Rectal smooth muscle tissue (tissue), 1 donor: ENCODE measurements around the gene SCN10A.

Experiments
- H3K27ac ChIP-seq: one replicate; pipeline ENCODE4 v1.7.0; 2013; ENCODE audit warnings: low read depth, low read length, inconsistent platforms
- H3K27me3 ChIP-seq: one replicate; pipeline ENCODE4 v1.7.0; 2013; ENCODE audit warnings: low read length; ENCODE audit not compliant: control insufficient read depth, insufficient read depth
- H3K36me3 ChIP-seq: one replicate; pipeline ENCODE4 v1.7.0; 2013; ENCODE audit warnings: low read length; ENCODE audit not compliant: control insufficient read depth, insufficient read depth
- H3K4me1 ChIP-seq: one replicate; pipeline ENCODE4 v1.7.0; 2013; ENCODE audit warnings: low read length; ENCODE audit not compliant: control insufficient read depth, insufficient read depth
- H3K4me3 ChIP-seq: one replicate; pipeline ENCODE4 v1.7.0; 2013; ENCODE audit warnings: low read length
- H3K9ac ChIP-seq: one replicate; pipeline ENCODE4 v1.7.0; 2013; ENCODE audit warnings: low read length

The SCN10A gene

DNA sequence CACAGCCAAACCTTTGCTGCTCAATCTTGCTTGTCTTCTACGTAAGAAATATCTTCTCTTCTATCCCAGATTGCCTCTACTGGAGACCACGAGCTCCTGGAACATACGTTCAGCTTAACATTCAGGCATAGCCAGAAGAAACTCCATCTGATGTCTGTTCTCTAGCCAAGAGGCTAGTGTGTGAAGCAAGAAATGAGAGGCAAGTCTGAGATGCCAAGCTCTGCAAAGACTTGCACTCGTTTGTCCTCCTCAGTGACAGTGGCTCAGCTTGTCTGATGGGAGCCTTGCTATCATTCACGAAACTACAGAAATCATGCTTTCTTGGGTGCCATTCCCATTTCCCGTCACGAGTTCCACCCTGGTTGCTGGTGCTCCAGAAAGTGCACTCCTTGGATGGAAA, at the start of gene SCN10A:
Gene SCN10A, minus strand, starts transcription at position 192 of the 400 bp plus-strand sequence. CDS start 22,207 bp downstream, outside the sequence.
- Histone ChIP-seq H3K4me1 (no peaks in the 10 kb centered on the region), H3K4me3 (no peak within 1 kb of the TSS), H3K36me3 (no peaks in the 10 kb centered on the region), H3K9ac (no peak within 1 kb of the TSS), H3K27me3 (no peaks in the 10 kb centered on the region), H3K27ac (no peak within 1 kb of the TSS)

DNA sequence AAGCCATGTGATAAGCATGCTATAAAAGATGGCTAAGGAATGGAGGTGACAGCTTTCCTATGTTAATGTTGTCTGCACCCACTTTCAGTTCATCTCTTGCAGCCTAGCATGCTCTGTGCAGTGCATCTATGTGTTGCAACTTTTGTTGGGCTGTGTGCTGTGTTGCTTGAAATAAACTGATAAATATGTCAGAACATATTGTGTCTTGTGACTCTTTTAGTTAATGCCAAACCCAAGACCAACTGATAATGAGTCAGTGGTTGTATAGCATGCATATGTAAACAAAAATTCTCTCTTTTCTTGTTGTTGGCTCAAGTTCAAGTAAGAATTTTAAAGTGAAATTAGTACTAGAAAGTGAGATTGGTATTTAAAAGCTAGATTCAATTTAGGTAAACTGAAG, 37.0 kb upstream of the SCN10A start:
- H3K4me1 ChIP-seq = no peaks in the 10 kb centered on the region
- no peaks in the 10 kb centered on the region for H3K36me3 ChIP-seq
- H3K27ac ChIP-seq = no peak overlapping the region
- H3K4me3 ChIP-seq = no peak overlapping the region
- H3K27me3 ChIP-seq = no peaks in the 10 kb centered on the region
- no peak overlapping the region for H3K9ac ChIP-seq

DNA sequence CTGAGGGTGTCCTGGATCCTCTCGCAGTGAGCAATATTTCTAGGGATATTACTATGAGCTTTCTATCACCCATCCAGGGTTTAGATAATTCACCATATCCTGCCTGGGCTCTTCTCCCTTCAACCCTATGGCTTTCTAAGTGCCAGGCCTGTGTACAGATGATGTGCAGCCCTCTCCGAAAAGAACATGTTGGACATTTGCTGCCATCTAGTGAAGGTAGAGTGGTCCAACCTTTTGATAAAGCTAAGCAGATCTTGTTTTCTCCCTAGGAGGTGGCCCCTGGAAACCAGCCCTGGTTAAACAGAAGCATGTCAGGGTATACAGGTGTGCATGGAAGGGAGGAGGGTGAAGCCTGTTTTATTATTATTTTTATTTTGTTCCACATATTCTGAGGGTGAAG, 27.9 kb upstream of the SCN10A start:
- Histone ChIP-seq H3K4me3 (no peak overlapping the region), H3K27ac (no peak overlapping the region), H3K27me3 (no peaks in the 10 kb centered on the region), H3K4me1 (no peaks in the 10 kb centered on the region), H3K36me3 (no peaks in the 10 kb centered on the region), H3K9ac (no peak overlapping the region)

- Histone ChIP-seq H3K27me3 (no peaks in the 10 kb centered on the region), H3K27ac (no peak overlapping the region), H3K4me1 (no peaks in the 10 kb centered on the region)
Observed at GRCh38 chr3:38842266-38842965, 26.4 kb upstream of the SCN10A start.

GRCh38 chr3:38840987-38841386, 25.0 kb upstream of the SCN10A start:
- Histone ChIP-seq H3K4me1 (no peaks in the 10 kb centered on the region), H3K9ac (no peak overlapping the region), H3K27ac (no peak overlapping the region), H3K36me3 (no peaks in the 10 kb centered on the region), H3K4me3 (no peak overlapping the region), H3K27me3 (no peaks in the 10 kb centered on the region)

More at GRCh38 chr3:38842266-38842965, 26.4 kb upstream of the SCN10A start:
- H3K9ac ChIP-seq = no peak overlapping the region
- H3K36me3 ChIP-seq = no peaks in the 10 kb centered on the region
- H3K4me3 ChIP-seq = no peak overlapping the region

GRCh38 chr3:38837358-38837757, 21.3 kb upstream of the SCN10A start:
- H3K27ac ChIP-seq = no peak overlapping the region
- no peak overlapping the region for H3K9ac ChIP-seq
- no peaks in the 10 kb centered on the region for H3K36me3 ChIP-seq
- no peak overlapping the region for H3K4me3 ChIP-seq
- no peaks in the 10 kb centered on the region for H3K4me1 ChIP-seq
- no peaks in the 10 kb centered on the region for H3K27me3 ChIP-seq

GRCh38 chr3:38836561-38836960, 20.5 kb upstream of the SCN10A start:
- no peak overlapping the region for H3K9ac ChIP-seq
- H3K27me3 ChIP-seq = no peaks in the 10 kb centered on the region
- no peaks in the 10 kb centered on the region for H3K36me3 ChIP-seq
- no peak overlapping the region for H3K27ac ChIP-seq
- H3K4me3 ChIP-seq = no peak overlapping the region
- H3K4me1 ChIP-seq = no peaks in the 10 kb centered on the region

GRCh38 chr3:38835939-38836338, 19.9 kb upstream of the SCN10A start:
- Histone ChIP-seq H3K36me3 (no peaks in the 10 kb centered on the region), H3K9ac (no peak overlapping the region), H3K4me3 (no peak overlapping the region), H3K4me1 (no peaks in the 10 kb centered on the region), H3K27ac (no peak overlapping the region), H3K27me3 (no peaks in the 10 kb centered on the region)

DNA sequence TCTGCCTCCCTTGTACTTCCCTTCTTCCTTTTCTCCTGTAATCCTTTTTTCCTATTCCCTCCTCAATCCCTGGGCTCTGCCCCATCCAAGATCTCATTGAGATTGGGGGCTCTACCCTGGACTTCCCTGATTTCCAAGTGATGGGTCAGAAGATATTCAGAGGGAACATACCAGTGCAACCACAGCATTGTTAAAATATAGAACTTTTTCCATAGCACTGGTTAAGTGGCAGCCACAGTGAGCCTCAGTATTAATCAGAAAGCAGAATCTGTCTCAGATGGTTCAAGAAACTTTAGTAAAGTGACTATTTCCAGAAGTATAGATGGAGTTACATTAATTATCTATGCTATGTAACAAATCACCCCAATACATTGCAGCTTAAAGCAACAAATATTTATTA, 18.7 kb upstream of the SCN10A start:
- no peaks in the 10 kb centered on the region for H3K36me3 ChIP-seq
- no peaks in the 10 kb centered on the region for H3K4me1 ChIP-seq
- no peak overlapping the region for H3K9ac ChIP-seq
- H3K27me3 ChIP-seq = no peaks in the 10 kb centered on the region
- H3K4me3 ChIP-seq = no peak overlapping the region
- H3K27ac ChIP-seq = no peak overlapping the region

- Histone ChIP-seq H3K36me3 (no peaks in the 10 kb centered on the region), H3K9ac (no peak overlapping the region), H3K4me3 (no peak overlapping the region), H3K4me1 (no peaks in the 10 kb centered on the region), H3K27me3 (no peaks in the 10 kb centered on the region), H3K27ac (no peak overlapping the region)
Observed at GRCh38 chr3:38834110-38834509, 18.1 kb upstream of the SCN10A start.

DNA sequence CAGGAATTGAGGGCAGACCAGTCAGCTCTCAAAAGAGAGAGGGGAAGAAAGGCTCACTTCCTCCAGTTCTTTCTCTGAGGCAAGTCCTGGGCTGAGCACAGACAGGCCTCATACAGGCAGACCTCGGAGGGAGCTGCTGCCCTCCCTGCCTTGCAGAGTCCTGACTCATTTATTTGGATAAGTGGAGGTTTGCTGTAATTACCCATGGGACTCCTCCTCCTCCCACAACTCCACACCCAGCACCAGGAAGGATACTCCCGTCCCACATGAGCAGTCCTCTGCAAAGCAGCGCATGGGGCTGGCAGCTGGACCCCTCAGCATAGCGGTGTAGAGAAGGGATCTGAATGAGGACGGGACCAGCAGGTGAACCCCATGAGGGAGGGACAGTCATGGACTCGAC, 13.4 kb upstream of the SCN10A start:
- no peak overlapping the region for H3K9ac ChIP-seq
- no peaks in the 10 kb centered on the region for H3K4me1 ChIP-seq
- H3K27ac ChIP-seq = no peak overlapping the region
- no peak overlapping the region for H3K4me3 ChIP-seq
- no peaks in the 10 kb centered on the region for H3K36me3 ChIP-seq
- H3K27me3 ChIP-seq = no peaks in the 10 kb centered on the region

DNA sequence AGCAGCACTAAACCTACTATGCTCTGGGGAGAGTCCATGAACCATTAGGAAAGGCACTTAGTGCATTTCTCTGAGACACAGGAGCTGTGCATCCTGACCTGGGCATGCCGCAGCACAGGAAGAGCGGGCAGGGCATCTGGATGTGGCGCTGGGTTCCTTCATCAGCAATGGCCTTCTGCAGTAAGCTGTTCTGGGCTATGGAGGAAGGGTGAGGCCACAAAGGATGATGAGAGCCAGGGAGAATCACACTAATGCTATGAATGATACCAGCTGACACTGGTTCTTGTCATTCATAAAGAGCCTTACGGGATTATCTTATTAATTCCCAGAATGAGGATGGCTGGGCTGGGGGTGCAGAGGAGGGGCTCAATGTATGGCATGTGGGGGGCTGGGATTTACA, 12.7 kb upstream of the SCN10A start:
- Histone ChIP-seq H3K9ac (no peak overlapping the region), H3K27me3 (no peaks in the 10 kb centered on the region), H3K27ac (no peak overlapping the region), H3K36me3 (no peaks in the 10 kb centered on the region), H3K4me1 (no peaks in the 10 kb centered on the region), H3K4me3 (no peak overlapping the region)

DNA sequence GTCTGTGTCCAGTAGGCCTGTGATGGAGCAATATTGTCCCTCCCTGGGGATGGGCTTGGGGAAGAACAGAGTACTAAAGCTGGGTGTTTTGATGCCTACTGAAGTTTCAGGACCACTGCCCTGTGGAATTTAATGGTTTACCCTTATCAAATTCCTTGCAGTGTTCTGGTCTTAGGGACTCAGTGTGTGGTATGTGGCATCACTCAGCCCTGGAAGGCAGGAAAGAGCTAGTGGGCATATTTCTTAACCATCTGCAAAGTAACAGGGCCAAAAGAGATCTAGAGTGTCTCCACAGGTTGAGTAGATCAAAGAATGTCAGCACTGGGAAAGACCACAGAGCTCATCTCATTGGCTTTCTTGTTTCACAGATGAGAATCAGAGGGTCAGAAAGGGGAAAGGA, 11.8 kb upstream of the SCN10A start:
- Histone ChIP-seq H3K4me1 (no peaks in the 10 kb centered on the region), H3K4me3 (no peak overlapping the region), H3K27me3 (no peaks in the 10 kb centered on the region), H3K36me3 (no peaks in the 10 kb centered on the region), H3K9ac (no peak overlapping the region), H3K27ac (no peak overlapping the region)
